ENCODE data around the gene PRPF31.

PRPF31 gene

DNA sequence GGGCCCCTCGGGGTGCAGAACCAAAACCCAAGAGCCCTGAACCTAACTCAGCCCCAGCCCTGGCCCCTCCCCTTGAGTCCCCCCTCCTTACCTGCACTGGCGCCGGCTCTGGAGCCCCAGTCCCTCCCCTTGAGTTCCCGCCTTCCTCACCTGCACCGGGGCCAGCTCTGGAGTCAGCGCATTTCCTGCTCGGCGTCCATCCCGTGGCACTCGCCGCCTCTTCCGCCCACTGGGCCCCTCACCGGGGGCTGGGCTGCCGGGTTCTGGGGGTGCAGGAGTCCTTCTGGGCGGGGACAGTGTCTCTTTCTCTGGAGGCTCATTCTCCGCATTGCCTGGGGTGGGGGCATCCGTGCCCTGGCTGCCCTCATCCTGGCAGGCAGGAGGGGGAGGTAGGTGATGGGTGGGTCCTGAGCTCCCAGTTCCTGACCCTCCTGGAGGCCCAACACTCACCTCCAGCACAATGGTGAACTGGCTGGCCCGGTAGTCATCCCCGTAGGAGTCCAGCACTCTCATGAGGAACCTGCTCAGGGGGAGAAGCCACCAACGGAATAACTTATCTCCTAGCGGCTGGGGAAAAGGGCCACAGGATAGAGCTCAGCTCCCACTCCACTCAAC, 7.6 kb upstream of the PRPF31 start:
- no peak for DNase-seq

DNA sequence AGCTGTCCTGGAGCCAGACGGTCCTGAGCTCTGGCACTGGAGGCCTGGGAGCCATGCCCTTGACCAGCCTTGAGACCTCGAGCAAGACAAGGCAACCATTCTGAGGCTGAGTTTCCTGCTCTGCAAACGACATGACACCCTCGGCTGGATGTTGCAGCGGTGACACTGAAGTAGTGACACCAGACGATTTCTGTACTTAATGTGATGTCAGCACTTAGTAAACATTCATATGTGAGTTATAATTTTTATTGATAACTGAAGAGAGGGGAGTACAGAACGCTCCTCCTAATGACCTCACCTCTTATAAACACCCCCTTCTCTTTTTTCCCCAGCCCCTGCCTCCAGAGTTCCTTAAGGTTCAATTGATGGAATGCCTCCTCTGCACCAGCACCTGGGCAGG, 7.1 kb upstream of the PRPF31 start:
- no peak for DNase-seq

DNA sequence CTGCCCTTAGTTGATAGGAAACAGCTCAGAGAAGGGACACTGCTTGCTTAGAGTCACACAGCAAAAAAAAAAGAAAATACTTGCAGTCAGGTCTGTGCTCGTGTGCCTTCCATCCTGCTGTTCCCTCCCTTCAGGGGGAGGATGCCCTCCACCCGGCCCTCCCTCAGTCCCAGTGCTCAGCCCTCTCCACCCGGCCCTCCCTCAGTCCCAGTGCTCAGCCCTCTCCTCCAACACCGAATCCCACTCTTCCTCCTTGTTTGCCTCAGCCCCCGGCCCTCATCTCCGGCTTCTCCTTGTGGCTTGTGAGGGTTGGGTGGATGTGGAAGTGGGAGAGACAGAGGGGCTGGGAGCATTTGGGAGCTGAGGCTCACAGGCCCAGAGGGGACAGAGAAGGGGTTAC, 5.9 kb upstream of the PRPF31 start:
- no peak for DNase-seq

DNA sequence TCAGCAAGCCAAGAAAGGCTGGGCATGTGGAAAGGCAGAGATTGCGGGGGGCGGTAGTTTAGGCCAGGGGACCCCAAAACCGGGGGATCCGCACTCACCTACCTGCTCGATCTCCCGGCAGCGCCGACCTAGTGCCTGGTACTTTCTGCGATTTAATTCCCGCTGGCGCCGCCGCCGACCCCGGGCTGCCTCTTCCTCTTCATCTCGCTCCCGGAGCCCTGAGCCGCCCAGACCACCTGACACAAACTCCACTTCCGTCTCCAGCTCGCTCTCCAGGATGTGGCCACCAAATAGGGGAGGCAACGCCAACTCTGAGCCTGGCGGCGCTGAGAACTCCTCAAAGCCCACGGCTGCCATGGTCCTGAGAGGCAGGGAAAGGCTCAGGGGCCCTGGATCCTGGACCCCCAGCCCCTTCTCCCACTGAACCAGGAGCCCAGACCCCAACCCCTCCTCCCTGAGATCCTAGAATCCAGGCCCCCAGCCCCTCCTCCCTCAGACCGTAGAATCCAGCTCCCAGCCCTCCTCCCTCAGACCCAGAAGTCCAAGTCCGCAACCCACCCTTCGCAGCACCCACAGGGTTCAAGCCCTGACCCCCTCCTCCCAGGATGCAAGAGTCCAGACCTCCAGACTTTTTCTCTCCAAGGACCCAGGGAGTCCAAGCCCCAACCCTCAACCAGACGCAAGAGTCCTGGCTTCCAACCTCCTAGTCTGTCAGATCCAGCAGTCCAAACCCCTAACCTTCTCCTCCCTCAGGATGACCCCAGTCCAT, 1.0 kb upstream of the PRPF31 start:
- no peak for DNase-seq

DNA sequence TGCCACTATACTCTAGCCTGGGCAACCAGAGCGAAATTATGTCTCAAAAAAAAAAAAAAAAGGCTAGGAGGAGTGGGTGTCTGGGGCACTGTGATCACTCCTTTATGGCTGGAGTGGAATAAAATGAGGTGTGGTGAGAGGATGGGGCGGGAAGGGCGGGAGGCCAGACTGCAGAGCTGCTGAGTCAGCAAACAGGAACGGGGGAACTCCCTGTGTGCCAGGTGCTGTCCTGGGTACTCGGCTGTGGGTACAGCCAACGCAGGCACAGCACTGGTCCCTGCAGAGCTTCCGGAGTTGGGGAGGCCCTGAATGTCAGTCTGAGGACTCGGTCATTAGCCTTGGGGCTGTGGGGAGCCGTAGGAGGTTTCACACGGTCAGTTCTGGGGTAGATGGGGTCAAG, 5.7 kb downstream of the PRPF31 start:
- DNase-seq = no peak

DNA sequence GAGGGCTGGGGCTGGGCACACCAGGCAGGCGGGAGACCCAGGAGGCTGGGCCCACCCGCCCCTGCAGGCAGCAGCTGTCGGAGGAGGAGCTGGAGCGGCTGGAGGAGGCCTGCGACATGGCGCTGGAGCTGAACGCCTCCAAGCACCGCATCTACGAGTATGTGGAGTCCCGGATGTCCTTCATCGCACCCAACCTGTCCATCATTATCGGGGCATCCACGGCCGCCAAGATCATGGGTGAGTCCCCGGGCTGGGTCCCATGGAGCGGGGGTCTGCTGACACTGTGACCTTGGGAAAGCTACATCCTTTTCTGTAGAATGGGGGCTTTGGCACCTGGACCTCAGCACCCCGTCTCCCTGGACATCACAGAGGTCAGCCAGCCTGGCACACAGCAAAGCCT, 8.1 kb downstream of the PRPF31 start:
- no peak for DNase-seq

DNA sequence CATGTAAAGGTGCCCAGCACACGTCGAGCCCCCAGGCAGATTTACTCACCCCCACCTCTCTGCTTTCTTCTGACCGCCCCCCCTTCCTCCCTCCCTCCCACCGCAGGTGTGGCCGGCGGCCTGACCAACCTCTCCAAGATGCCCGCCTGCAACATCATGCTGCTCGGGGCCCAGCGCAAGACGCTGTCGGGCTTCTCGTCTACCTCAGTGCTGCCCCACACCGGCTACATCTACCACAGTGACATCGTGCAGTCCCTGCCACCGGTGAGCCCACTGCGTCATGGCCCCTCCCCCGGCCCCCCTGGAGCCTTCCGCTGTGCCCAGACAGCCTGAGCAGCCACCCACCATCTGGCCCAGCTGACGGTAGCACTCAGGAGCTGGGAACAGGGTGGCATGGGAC, 8.8 kb downstream of the PRPF31 start:
- DNase-seq = no peak

DNA sequence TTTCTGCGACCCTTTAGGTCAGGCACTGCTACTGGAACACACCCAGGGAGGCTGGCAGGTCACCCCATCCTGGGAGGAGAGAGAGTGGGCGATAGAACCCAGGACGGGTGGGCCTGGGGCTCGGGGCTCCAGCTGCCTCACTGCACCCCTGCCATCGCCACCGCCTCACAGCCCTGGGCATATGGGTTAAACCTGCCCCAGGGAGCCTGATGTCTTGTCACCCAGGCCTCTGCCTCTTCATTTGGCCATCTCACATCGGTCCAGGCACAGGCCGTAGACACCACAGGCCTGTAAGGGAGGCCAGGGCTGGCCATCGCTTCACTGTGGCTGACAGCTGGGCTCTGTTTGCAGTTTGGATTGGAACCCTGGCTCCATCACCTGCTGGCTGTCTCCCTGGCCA, 10.2 kb downstream of the PRPF31 start:
- DNase-seq = no peak

DNA sequence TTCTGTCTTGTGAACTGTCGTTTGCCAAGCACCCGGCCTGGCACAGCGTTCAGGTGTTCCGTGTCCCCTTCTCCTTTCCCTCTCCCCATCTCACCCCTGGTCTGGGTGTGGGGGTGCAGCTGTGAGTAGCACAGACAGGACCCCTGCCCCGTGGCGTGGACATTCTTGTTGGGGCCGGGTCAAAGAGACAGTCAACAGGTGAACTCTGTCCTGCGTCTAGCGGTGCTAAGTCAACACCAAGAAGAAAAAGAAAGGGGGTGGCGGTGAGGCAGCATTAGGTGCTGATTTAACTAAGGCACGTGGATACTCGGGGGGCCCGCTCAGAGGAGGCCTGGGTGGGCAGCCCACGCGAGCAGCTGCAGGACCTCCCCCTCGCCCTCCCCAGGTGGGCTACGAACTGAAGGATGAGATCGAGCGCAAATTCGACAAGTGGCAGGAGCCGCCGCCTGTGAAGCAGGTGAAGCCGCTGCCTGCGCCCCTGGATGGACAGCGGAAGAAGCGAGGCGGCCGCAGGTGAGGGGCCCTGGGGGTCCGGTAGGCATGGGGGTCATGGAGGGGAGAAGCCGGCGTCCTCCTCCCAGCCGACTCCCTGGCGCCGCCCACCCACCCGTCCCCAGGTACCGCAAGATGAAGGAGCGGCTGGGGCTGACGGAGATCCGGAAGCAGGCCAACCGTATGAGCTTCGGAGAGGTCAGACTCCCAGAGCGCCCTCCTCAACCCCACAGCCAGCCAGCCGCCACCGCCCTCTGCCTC, 12.3 kb downstream of the PRPF31 start:
- DNase-seq = no peak

DNA sequence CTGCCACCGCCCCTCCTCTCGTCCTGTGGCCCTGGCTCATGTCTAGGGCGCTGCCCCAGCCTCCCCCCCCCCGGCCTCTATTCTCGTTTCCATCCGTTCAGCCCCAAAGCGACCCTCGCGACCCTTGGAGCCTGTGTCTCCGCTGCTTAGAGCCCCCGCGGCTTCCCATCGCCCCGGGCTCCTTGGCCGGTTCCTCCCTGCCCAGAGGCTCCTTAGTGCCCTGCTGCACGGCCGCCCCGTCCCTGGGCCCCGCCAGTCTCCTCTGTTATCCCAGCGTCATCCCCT, 12.8 kb downstream of the PRPF31 start:
- no peak for DNase-seq

DNA sequence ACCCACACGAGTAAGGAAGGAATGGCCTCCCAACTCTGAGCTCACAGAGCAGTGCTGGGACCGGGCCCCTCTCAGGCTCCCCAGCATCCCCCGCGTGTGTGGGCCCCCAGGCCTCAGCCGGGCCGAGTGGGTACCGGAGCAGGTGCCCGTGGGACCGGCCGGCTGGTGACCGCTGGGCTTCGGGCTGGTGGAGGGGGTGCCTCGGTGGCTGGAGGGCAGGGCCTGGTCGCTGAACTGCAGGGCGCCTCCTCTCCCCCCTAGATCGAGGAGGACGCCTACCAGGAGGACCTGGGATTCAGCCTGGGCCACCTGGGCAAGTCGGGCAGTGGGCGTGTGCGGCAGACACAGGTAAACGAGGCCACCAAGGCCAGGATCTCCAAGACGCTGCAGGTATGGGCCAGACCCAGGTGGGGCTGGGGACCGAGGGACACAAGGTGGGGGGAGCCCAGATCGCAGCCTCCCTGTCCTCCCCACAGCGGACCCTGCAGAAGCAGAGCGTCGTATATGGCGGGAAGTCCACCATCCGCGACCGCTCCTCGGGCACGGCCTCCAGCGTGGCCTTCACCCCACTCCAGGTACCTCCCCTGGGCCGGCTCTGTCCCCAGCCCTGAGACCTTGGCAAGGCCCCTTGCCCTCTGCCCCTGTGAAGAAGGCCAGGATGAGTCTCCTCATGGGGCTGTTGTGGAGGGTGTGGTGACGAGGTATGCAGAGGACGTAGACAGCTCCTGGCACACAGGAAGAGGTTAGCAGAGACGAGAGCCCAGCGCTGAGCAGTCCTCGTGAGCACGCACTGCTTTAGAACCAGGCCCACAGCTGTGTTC, 13.5 kb downstream of the PRPF31 start:
- no peak for DNase-seq

DNA sequence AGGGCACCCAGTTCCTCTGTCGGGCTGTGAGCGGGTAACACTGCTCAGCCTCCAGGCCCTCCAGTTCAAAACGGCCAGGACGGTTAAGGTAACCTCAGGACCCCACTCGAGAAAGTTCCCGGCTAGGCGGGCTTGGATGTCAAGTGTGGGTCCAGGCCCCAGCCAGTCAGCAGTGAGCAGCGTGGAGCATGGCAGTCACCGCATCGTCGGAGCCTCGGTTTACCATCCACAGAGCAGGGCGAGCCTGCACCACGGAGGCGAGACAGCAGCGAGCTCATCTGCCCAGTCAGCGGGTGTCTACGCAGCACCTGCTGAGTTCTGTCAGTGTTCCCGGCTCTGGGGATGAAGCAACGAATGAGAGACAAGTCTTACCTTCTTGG, 14.1 kb downstream of the PRPF31 start:
- no peak for DNase-seq

DNA sequence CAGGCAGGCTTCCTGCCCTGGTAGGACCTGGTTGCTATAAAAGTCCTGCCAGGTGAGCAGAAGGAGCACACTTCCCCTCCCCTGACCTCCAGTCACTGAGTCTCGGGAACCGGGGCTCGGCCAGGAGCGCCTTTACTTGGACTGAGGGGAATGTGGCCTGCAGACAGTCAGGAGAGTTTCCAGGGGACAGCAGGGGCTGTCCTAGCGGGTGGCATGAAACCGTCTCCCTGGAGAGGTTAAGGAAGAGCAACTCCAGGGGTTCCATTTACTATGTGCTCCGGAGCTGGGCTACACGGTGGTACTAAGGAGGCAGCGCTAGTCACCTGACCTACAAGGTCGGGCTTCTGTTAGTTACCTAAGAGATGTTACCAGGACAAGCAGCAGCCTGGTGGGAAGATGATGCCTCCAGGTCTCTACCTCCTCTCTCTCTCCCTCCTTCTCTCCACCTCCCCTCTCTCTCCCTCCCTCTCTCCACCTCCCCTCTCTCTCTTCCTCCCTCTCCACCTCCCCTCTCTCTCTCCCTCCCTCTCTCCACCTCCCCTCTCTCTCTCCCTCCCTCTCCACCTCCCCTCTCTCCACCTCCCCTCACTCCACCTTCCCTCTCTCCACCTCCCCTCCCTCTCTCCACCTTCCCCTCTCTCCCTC, 17.9 kb downstream of the PRPF31 start:
- peak; percentile 67 for DNase-seq

DNA sequence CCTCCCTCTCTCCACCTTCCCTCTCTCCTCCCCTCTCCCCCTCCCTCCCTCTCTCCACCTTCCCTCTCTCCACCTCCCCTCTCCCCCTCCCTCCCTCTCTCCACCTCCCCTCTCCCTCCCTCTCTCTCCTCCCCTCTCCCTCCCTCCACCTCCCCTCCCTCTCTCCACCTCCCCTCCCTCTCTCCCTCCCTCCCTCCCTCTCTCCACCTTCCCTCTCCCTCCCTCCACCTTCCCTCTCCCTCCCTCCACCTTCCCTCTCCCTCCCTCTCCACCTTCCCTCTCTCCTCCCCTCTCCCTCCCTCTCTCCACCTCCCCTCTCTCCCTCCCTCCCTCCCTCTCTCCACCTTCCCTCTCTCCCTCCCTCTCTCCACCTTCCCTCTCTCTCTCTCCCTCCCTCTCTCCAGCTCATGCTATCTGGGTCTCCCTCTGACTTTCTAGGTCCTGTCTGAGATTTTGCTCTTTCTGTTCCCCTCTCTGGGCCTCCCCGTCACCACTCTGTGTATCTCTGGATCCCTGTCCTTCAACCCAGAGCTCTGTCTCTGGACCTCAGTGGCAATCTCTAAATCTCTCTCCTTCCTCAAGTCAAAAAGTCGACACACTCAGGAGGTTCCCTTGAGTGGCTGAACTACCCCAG, 18.5 kb downstream of the PRPF31 start:
- no peak for DNase-seq

DNA sequence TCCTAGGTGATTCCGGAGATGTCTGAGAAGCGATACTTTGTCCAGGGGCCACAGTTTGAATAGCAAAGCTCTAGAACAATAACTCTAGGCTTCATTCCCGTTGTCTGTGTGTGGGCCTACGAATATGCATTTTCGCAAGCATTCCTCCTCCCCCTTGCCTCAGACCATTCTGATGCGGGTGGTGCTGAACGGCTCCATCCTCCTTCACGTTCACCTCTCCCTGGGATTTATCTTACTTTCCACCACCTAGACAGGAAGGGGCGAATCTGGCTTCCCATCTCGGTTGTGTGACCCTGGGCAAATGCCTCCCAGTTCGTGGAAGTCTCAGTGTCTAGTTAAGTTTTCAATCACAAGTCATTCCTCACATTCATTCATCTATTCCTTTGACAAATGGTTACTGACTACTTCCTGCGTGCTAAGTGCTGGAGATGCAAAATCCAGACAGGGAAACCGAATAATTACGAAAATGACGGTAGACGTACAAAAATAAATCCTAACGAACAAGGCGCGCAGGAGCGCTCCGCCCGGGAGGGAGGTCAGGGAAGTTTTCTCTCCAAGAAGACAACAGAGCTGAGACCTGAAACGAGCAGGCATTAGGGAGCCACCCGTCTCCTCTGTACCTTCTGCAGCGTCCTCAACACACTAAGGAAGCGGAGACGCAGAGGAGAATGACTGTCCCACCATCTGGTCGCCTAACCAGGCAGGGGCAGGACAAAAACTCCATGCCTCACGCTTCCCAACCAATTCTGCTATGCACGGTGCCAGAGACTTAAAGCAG, 20.7 kb downstream of the PRPF31 start:
- no peak for DNase-seq

DNA sequence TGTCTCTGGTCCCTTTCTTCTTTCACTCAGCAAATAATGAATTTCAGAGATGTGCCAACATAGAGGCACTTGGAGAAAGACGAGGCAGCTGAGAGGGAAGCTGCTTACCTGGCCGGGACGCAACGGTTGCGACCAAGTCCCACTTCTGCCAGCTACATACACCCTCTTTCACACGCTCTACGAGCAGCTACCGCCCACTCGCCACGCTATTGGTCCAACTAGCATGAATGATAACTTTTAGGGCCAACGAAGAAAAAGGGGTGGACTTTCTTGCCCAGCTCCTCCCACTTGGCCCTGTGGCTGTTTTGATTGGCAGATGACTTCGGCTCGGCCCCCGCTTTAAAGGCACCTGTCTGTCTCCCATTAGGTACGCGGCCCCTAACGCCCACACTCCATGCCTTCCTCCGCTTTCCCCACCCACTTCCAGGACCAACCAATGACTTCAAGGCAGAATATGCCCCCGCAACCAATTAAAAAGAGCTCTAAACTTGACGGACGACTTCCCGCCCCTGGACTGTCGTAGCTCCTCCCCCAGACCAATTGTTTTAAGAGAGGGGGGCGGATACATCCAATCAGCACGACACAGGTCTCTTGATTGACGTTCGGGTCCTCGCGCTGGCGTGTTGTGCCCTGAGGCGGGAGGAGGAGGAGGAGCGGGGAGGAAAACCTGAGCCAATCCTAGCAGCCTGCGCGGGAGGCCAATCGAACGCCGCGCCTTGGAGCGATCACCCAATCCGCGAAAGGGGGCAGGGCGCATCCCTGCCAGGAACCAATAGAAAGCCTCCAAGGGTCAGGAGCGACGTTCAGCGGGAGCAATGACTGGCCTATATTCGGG, 21.5 kb downstream of the PRPF31 start:
- DNase-seq = peak; percentile 98

DNA sequence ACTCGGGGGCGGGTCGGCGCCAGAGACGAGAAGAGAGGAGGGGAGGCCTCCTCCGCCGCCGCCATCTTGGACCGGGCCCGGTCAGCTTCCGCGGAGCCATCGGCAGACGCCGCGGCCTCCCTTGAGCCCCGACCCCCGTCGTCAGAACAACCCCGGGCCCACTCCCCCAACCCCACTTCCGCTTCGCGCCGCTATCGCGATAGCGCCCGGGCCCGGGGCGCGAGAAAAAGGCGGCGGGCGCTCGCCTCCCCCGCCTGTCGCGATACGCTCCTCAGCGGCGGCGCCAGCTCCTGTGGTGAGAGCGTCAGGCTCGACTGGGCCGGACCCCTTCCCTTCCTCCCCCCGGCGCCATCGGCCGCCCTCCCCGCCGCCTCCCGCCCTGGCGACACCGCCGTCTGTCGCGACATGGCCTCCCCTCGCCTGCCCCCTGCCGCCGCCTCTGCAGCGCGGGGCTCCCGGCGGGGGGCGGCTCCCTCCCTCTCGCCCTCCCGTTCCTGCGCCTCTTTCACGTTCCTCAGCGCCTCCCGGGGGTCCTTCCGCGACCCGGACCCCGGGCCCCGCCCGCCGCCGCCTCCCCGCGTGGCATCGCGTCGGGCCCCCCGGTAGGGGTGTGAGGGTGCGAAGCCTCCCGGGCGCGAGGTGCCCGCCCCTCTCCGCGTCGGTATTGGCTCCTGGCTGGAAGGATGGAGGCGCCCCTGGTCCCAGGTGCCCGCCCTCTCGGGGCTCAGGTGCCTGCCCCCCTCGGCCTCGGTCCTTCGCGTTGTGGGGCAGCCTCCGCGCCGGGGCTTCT, 22.3 kb downstream of the PRPF31 start, which contains the start of gene CNOT3:
TSS of gene CNOT3 (plus strand) at position 64 of the 790 bp plus-strand sequence. CDS start 5,217 bp downstream, outside the sequence.
- no peak for DNase-seq

DNA sequence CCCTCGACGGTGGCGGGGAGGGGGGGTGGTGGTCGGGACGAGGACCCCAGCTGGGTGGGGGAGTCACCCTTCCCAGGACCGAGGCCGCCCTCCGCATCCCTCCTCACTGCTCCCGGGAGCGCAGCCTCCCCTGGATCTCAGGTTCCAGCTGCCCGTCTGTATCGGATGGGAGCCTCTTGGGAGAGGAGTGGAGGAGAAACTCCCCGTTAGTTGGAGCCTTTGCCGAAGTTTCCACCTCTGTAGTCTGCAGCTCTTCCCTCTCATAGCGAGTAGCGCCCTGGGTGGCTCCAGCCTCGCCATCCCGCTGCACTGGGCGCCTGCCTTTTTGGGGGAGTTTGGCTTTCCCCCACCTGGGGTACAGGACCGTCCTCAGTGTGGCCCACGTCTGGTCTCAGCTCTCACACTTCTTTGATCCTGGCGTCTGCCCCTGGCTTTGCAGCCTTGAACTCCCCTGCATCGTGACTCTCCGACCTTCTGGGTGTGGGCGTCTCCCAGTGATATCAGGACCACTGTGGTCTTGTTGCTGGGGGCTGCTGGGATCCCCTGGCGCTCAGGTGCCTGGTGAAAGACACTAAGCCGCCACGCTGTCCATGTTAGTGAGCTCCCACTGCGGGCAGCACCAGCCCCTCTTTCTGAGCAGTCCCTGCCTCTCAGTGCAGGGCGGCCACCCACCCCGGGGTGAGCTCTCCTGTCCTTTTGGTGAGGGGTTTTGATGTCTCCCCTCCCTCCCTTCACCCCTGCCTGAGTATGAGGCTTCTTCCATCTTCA, 23.1 kb downstream of the PRPF31 start:
- no peak for DNase-seq

DNA sequence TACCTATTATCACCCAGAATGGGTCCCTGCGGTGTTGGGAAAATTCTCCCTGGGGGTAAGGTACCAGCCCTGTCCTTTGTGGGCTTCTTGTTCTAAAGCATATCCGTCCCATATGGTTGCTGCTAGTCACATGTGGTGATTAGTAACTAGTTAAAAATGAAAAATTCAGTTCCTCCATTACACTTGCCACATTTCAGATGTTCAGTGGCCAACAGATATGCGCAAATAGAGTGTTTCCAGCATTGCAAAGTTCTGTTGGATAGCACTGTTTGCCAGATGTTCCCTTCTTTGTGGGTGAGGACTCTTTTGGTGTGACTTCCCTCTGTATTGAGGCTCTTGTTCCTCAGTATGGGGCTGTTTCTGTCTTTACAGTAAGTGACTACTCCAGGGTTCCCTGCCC, 25.8 kb downstream of the PRPF31 start:
- no peak for DNase-seq
